Neuron (in vitro differentiated cells): ENCODE results near the gene ADGRF1.

Experiments
- H2AFZ ChIP-seq: one replicate; pipeline ENCODE4 v1.6.1; 2013; ENCODE audit warnings: low read depth, mild to moderate bottlenecking, inconsistent platforms, low read length, moderate library complexity
- H3K27me3 ChIP-seq: one replicate; pipeline ENCODE4 v1.6.1; 2013; ENCODE audit warnings: low read length; ENCODE audit not compliant: insufficient read depth
- H3K36me3 ChIP-seq: one replicate; pipeline ENCODE4 v1.6.1; 2013; ENCODE audit warnings: low read length; ENCODE audit not compliant: insufficient read depth
- H3K4me1 ChIP-seq: one replicate; pipeline ENCODE4 v1.6.1; 2013; ENCODE audit warnings: low read length; ENCODE audit not compliant: insufficient read depth
- H3K4me3 ChIP-seq: 2 replicates; pipeline ENCODE4 v1.5.1; 2013; ENCODE audit warnings: mild to moderate bottlenecking, low read length, moderate library complexity
- H3K9me3 ChIP-seq: one replicate; pipeline ENCODE4 v1.6.1; 2013; ENCODE audit warnings: low read length

ADGRF1 gene

GRCh38 chr6:47027315-47027714, 14.8 kb downstream of the ADGRF1 start:
- no peak overlapping the region for H2AFZ ChIP-seq
- no peaks in the 10 kb centered on the region for H3K4me1 ChIP-seq
- peaks cover 3% of the 10 kb centered on the region for H3K27me3 ChIP-seq
- no peaks in the 10 kb centered on the region for H3K36me3 ChIP-seq
- H3K9me3 ChIP-seq: no peaks in the 10 kb centered on the region
- no peak overlapping the region for H3K4me3 ChIP-seq

GRCh38 chr6:47026679-47027078, 15.5 kb downstream of the ADGRF1 start:
- Histone ChIP-seq H3K27me3 (peaks cover 3% of the 10 kb centered on the region), H3K4me1 (no peaks in the 10 kb centered on the region), H3K36me3 (no peaks in the 10 kb centered on the region), H3K4me3 (no peak overlapping the region), H2AFZ (no peak overlapping the region), H3K9me3 (no peaks in the 10 kb centered on the region)

GRCh38 chr6:47023573-47023972, 18.6 kb downstream of the ADGRF1 start:
- H3K36me3 ChIP-seq: no peaks in the 10 kb centered on the region
- no peaks in the 10 kb centered on the region for H3K9me3 ChIP-seq
- no peak overlapping the region for H3K4me3 ChIP-seq
- H3K27me3 ChIP-seq: no peaks in the 10 kb centered on the region
- H2AFZ ChIP-seq: no peak overlapping the region
- H3K4me1 ChIP-seq: no peaks in the 10 kb centered on the region

- H3K4me1 ChIP-seq: peaks cover 4% of the 10 kb centered on the region
- H2AFZ ChIP-seq: no peak overlapping the region
- no peaks in the 10 kb centered on the region for H3K27me3 ChIP-seq
- H3K4me3 ChIP-seq: no peak overlapping the region
- no peaks in the 10 kb centered on the region for H3K36me3 ChIP-seq
- no peaks in the 10 kb centered on the region for H3K9me3 ChIP-seq
These were observed 19.9 kb downstream of the ADGRF1 start for GRCh38 chr6:47022191-47022590.

GRCh38 chr6:47019941-47020340, 22.2 kb downstream of the ADGRF1 start:
- no peaks in the 10 kb centered on the region for H3K27me3 ChIP-seq
- no peak overlapping the region for H3K4me3 ChIP-seq
- H3K4me1 ChIP-seq: peaks cover 13% of the 10 kb centered on the region
- no peaks in the 10 kb centered on the region for H3K9me3 ChIP-seq
- no peak overlapping the region for H2AFZ ChIP-seq
- H3K36me3 ChIP-seq: no peaks in the 10 kb centered on the region

GRCh38 chr6:47016909-47017308, 25.2 kb downstream of the ADGRF1 start:
- Histone ChIP-seq H3K4me1 (peaks cover 13% of the 10 kb centered on the region), H3K9me3 (no peaks in the 10 kb centered on the region), H3K36me3 (no peaks in the 10 kb centered on the region), H3K27me3 (no peaks in the 10 kb centered on the region), H3K4me3 (no peak overlapping the region), H2AFZ (no peak overlapping the region)

- H3K9me3 ChIP-seq: no peaks in the 10 kb centered on the region
- no peaks in the 10 kb centered on the region for H3K27me3 ChIP-seq
- H2AFZ ChIP-seq: peak overlapping the region; percentile 57
- no peak overlapping the region for H3K4me3 ChIP-seq
- H3K4me1 ChIP-seq: peaks cover 13% of the 10 kb centered on the region
- no peaks in the 10 kb centered on the region for H3K36me3 ChIP-seq
These were observed 25.9 kb downstream of the ADGRF1 start for GRCh38 chr6:47016261-47016660.

GRCh38 chr6:47014401-47014800, 27.7 kb downstream of the ADGRF1 start:
- H3K9me3 ChIP-seq: no peaks in the 10 kb centered on the region
- no peak overlapping the region for H2AFZ ChIP-seq
- H3K36me3 ChIP-seq: no peaks in the 10 kb centered on the region
- peaks cover 13% of the 10 kb centered on the region for H3K4me1 ChIP-seq
- H3K4me3 ChIP-seq: no peak overlapping the region
- no peaks in the 10 kb centered on the region for H3K27me3 ChIP-seq

- Histone ChIP-seq H3K36me3 (no peaks in the 10 kb centered on the region), H3K27me3 (no peaks in the 10 kb centered on the region), H3K9me3 (no peaks in the 10 kb centered on the region), H3K4me3 (no peak overlapping the region), H2AFZ (no peak overlapping the region), H3K4me1 (no peaks in the 10 kb centered on the region)
These were observed 32.5 kb downstream of the ADGRF1 start for GRCh38 chr6:47009583-47009982.

- no peak overlapping the region for H3K4me3 ChIP-seq
- no peaks in the 10 kb centered on the region for H3K9me3 ChIP-seq
- no peaks in the 10 kb centered on the region for H3K36me3 ChIP-seq
- no peaks in the 10 kb centered on the region for H3K4me1 ChIP-seq
- H3K27me3 ChIP-seq: no peaks in the 10 kb centered on the region
- H2AFZ ChIP-seq: no peak overlapping the region
These were observed 33.8 kb downstream of the ADGRF1 start for GRCh38 chr6:47008397-47008763.

- Histone ChIP-seq H3K9me3 (no peaks in the 10 kb centered on the region), H2AFZ (no peak overlapping the region), H3K36me3 (no peaks in the 10 kb centered on the region), H3K4me3 (no peak overlapping the region), H3K4me1 (no peaks in the 10 kb centered on the region), H3K27me3 (no peaks in the 10 kb centered on the region)
These were observed 34.3 kb downstream of the ADGRF1 start for GRCh38 chr6:47007657-47008396.

GRCh38 chr6:47005486-47005885, 36.6 kb downstream of the ADGRF1 start:
- Histone ChIP-seq H3K9me3 (no peaks in the 10 kb centered on the region), H3K4me3 (no peak overlapping the region), H3K27me3 (no peaks in the 10 kb centered on the region), H3K4me1 (no peaks in the 10 kb centered on the region), H3K36me3 (no peaks in the 10 kb centered on the region), H2AFZ (no peak overlapping the region)

- H2AFZ ChIP-seq: no peak overlapping the region
- no peaks in the 10 kb centered on the region for H3K9me3 ChIP-seq
- no peak overlapping the region for H3K4me3 ChIP-seq
- H3K4me1 ChIP-seq: no peaks in the 10 kb centered on the region
- no peaks in the 10 kb centered on the region for H3K36me3 ChIP-seq
- H3K27me3 ChIP-seq: no peaks in the 10 kb centered on the region
These were observed 37.7 kb downstream of the ADGRF1 start for GRCh38 chr6:47004463-47004862.

GRCh38 chr6:47000842-47001241, 41.3 kb downstream of the ADGRF1 start:
- Histone ChIP-seq H3K4me3 (no peak overlapping the region), H3K9me3 (no peaks in the 10 kb centered on the region), H3K27me3 (no peaks in the 10 kb centered on the region), H3K36me3 (no peaks in the 10 kb centered on the region), H3K4me1 (no peaks in the 10 kb centered on the region), H2AFZ (no peak overlapping the region)
